Caco-2 (cell line): Measurements from ENCODE around the gene ANKRD22. TPM values are rescaled to one million over a fixed set of nuclear protein-coding genes. Genes with fewer than 3 reads are reported as not detected.

Source experiments
- BruUV-seq: library from RNA; stranded (reverse); fragments of 400-500 nt; replicated peaks from 2 replicates; lab custom pipeline; 2021; lab: Mats Ljungman, UMichigan
- CTCF ChIA-PET: fragments of 300-600 bp; sonication (Branson Sonifier 250); formaldehyde crosslinking; loops from one replicate; lab custom pipeline; 2022; ENCODE audit warnings: antibody characterized with exemption; lab: Charles Lee
- POLR2A ChIA-PET: fragments of 300-600 bp; sonication (Branson Sonifier 250); formaldehyde crosslinking; loops from one replicate; lab custom pipeline; 2022; ENCODE audit warnings: antibody characterized with exemption; lab: Charles Lee
- DNase-seq, 2 experiments: peaks; one replicate each; pipeline versions ENCODE4 v3.0.0 to v3.0.0-alpha.2; 2020 to 2022
- H3K27me3 ChIP-seq: replicated peaks from 2 replicates; pipeline ENCODE4 v1.6.0; 2011; ENCODE audit warnings: low read length; ENCODE audit not compliant: control insufficient read depth, insufficient read depth
- H3K36me3 ChIP-seq: 2 replicates; pipeline ENCODE4 v1.5.1; 2011; ENCODE audit warnings: low read length; ENCODE audit not compliant: control insufficient read depth, insufficient read depth
- H3K4me1 ChIP-seq: fragments of 250-450 bp; sonication (Bioruptor Pico); 2 replicates; pipeline ENCODE4 v1.5.1; 2020; ENCODE audit warnings: mild to moderate bottlenecking
- H3K4me3 ChIP-seq: 2 replicates; pipeline ENCODE4 v1.5.1; 2011; ENCODE audit warnings: low read depth, mild to moderate bottlenecking, control low read depth, low read length
- H3K9me3 ChIP-seq: fragments of 250-450 bp; sonication (Bioruptor Pico); 2 replicates; pipeline ENCODE4 v1.5.1; 2020; ENCODE audit warnings: mild to moderate bottlenecking, moderate library complexity
- H3K27ac Mint-ChIP-seq: one replicate; pipeline ENCODE4 v1.8.0; 2022; ENCODE audit warnings: mixed read lengths; ENCODE audit not compliant: unreplicated experiment
- H3K27me3 Mint-ChIP-seq: one replicate; pipeline ENCODE4 v1.8.0; 2022; ENCODE audit warnings: mixed read lengths; ENCODE audit not compliant: insufficient read depth, unreplicated experiment
- H3K36me3 Mint-ChIP-seq: one replicate; pipeline ENCODE4 v1.8.0; 2022; ENCODE audit warnings: mild to moderate bottlenecking, mixed read lengths; ENCODE audit not compliant: insufficient read depth, unreplicated experiment
- H3K4me1 Mint-ChIP-seq: one replicate; pipeline ENCODE4 v1.8.0; 2022; ENCODE audit warnings: low read depth, mixed read lengths; ENCODE audit not compliant: unreplicated experiment
- H3K4me3 Mint-ChIP-seq: one replicate; pipeline ENCODE4 v1.8.0; 2022; ENCODE audit warnings: mild to moderate bottlenecking, moderate library complexity, mixed read lengths; ENCODE audit not compliant: unreplicated experiment
- H3K9me3 Mint-ChIP-seq: one replicate; pipeline ENCODE4 v1.8.0; 2022; ENCODE audit warnings: mixed read lengths; ENCODE audit not compliant: unreplicated experiment
- CTCF ChIP-seq, 2 experiments: fragments of 200-600 bp in 1 of 2; IDR thresholded peaks; 1 replicate in 1 of 2; 2 replicates in 1 of 2; pipeline versions ENCODE4 v1.5.1 to v1.8.0; 2011 to 2022; ENCODE audit warnings: antibody characterized with exemption in 1 of 2, control low read depth in 1 of 2, inconsistent platforms in 1 of 2, low read depth in 1 of 2, low read length in 1 of 2, mild to moderate bottlenecking in 1 of 2, moderate library complexity in 1 of 2; ENCODE audit not compliant: insufficient read depth in 1 of 2, severe bottlenecking in 1 of 2, unreplicated experiment in 1 of 2
- intact Hi-C: fragments of 100-400 bp; cut with micrococcal nuclease; formaldehyde crosslinking; loops from one replicate; pipeline ENCODE4 v1.10.0; 2022; ENCODE audit not compliant: unreplicated experiment
- total RNA-seq: library from RNA; stranded (reverse); gene quantifications from 2 replicates; pipeline ENCODE4 v1.2.3, GENCODE V29; 2022

Gene ANKRD22
- total RNA-seq, 1 experiment from 2014 or later: not detected

GRCh38 chr10:88794731-88795130, 56.9 kb downstream of the ANKRD22 start:
- Histone ChIP-seq H3K36me3 (no peaks in the 10 kb centered on the region), H3K4me1 (no peaks in the 10 kb centered on the region; the same call in 1 of the 2 replicates), H3K4me3 (no peak overlapping the region), H3K9me3 (no peaks in the 10 kb centered on the region), H3K27me3 (no peaks in the 10 kb centered on the region)
- Mint-ChIP-seq H3K36me3 (no peaks in the 10 kb centered on the region), H3K27ac (no peak overlapping the region), H3K4me1 (no peaks in the 10 kb centered on the region), H3K27me3 (peaks cover 2% of the 10 kb centered on the region), H3K4me3 (no peak overlapping the region), H3K9me3 (no peaks in the 10 kb centered on the region)
- POLR2A ChIA-PET: no interaction called here
- DNase-seq: no peak
- CTCF ChIA-PET: no interaction called here
- TF ChIP-seq CTCF (IDR thresholded peaks at IDR 0.05; ENCODE audit: insufficient read depth in 1 of 2, low read depth in 1 of 2, low read length in 1 of 2, severe bottlenecking in 1 of 2, unreplicated experiment in 1 of 2): no peak
- BruUV-seq: no TSS peak
- intact Hi-C loops: loop anchor here (5.0 kb wide), 1 partner anchor 212 kb away; the partner anchor contains the start of gene RNLS

GRCh38 chr10:88793712-88794299, 57.8 kb downstream of the ANKRD22 start:
- no peak overlapping the region for H3K4me3 ChIP-seq
- no peaks in the 10 kb centered on the region for H3K27me3 ChIP-seq
- intact Hi-C loops: loop anchor here (5.0 kb wide), 1 partner anchor 212 kb away; the partner anchor contains the start of gene RNLS
- H3K4me3 Mint-ChIP-seq: no peak overlapping the region
- ChIA-PET CTCF (no interaction called here), POLR2A (no interaction called here)
- DNase-seq: no peak
- H3K4me1 ChIP-seq: no peaks in the 10 kb centered on the region; the same call in 1 of the 2 replicates
- peaks cover 2% of the 10 kb centered on the region for H3K27me3 Mint-ChIP-seq
- BruUV-seq: no TSS peak
- no peaks in the 10 kb centered on the region for H3K36me3 Mint-ChIP-seq
- H3K9me3 ChIP-seq: no peaks in the 10 kb centered on the region
- TF ChIP-seq CTCF (IDR thresholded peaks at IDR 0.05; ENCODE audit: insufficient read depth in 1 of 2, low read depth in 1 of 2, low read length in 1 of 2, severe bottlenecking in 1 of 2, unreplicated experiment in 1 of 2): no peak
- no peak overlapping the region for H3K27ac Mint-ChIP-seq
- H3K9me3 Mint-ChIP-seq: no peaks in the 10 kb centered on the region
- no peaks in the 10 kb centered on the region for H3K4me1 Mint-ChIP-seq
- H3K36me3 ChIP-seq: no peaks in the 10 kb centered on the region

GRCh38 chr10:88792661-88793060, 59.0 kb downstream of the ANKRD22 start:
- Mint-ChIP-seq H3K36me3 (no peaks in the 10 kb centered on the region), H3K27ac (no peak overlapping the region), H3K27me3 (peaks cover 7% of the 10 kb centered on the region), H3K4me1 (no peaks in the 10 kb centered on the region), H3K9me3 (no peaks in the 10 kb centered on the region), H3K4me3 (no peak overlapping the region)
- CTCF ChIA-PET: no interaction called here
- Histone ChIP-seq H3K4me1 (no peaks in the 10 kb centered on the region; the same call in 1 of the 2 replicates), H3K27me3 (no peaks in the 10 kb centered on the region), H3K4me3 (no peak overlapping the region), H3K36me3 (no peaks in the 10 kb centered on the region), H3K9me3 (no peaks in the 10 kb centered on the region)
- POLR2A ChIA-PET: no interaction called here
- intact Hi-C loops: loop anchor here (1.0 to 5.0 kb wide), 3 partner anchors 104 to 227 kb away; partner anchors contain the start of gene RNLS
- no peak for DNase-seq
- no peak for TF ChIP-seq CTCF (IDR thresholded peaks at IDR 0.05; ENCODE audit: insufficient read depth in 1 of 2, low read depth in 1 of 2, low read length in 1 of 2, severe bottlenecking in 1 of 2, unreplicated experiment in 1 of 2)
- no TSS peak for BruUV-seq
